GM19023 (cell line): ENCODE results near the gene STIMATE.

Experiments used
- ATAC-seq: cut with Tn5 transposase; IDR thresholded peaks from one replicate; pipeline ENCODE4 v1.9.1; 2021; ENCODE audit warnings: mild to moderate bottlenecking, moderate library complexity; ENCODE audit not compliant: unreplicated experiment

Gene STIMATE

DNA sequence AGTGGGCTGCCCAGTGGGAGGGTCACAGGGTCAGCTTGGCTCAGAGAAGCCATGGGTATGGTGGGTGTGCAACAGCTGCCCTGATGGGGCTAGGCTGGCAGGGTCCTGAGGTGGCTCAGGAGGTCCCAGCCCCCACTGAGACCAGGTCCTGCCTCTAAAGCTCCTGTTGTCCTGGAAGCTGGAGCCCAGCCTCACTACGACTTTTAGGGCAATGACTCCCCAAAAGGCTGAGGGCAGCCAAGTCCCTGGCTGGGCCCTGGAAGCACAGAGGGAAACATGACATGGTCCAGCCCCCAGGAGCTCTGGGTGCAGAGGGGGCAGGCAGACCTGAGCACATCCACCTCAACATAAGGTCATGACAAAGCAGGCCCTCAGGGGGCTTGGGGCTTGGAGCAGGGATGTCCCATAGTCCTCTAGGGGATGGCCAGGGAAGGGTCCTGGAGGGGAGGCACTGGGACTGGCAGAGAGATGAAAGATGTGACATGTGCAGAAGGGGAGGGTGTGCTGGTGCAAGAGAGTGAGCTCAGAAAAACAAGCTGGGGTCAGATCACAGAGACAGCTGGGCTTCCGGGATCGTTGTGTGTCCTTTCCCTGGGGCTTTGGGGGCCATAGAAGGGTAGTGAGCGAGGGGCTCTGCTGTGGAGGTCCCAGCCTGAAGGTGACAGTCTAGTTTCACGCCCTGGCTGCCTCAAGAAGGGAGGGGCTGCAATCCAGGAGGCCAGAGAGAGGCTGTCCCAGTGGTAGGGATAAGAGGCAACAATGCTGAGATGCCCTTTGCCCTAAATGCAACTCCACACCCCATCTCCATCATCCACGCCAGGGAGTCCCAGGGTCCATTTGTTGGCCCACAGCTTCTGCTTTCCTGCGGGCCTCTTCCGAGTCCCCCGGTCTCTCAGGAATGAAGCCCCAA, 103.4 kb downstream of the STIMATE start:
- no peak for ATAC-seq

DNA sequence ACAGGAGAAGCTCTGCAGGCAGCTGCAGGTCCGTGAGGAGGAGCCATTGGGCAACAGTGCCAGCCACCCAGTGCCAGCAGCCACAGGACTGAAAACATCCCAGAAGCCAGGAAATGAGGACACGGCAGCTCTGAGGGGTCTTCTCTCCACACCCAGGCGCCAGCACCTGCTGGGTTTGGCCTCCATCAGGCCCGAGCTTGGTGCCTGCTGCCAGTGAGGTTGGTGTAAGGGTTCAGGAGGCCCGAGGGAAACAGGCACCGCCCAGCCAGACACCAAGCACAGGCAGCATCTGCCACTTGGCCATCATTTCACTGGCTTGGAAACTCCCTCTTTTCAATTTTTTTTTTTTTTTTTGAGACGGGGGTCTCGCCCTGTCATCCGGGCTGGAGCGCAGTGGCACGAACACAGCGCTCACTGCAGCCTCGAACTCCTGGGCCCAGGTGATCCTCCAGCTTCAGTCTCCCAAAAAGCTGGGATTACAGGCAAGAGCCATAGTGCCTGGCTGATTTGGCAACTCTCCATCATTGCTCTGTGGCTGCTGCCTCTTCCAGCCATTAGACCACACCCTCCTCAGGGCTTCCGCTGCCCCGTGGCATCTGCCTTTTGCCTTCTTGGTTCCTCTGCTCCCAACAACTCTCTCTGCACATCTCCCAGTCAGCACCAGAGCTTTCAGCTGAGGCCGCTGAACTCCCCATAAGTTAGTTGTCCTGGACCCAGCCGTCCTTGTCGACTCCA, 104.2 kb downstream of the STIMATE start:
- ATAC-seq = no peak

DNA sequence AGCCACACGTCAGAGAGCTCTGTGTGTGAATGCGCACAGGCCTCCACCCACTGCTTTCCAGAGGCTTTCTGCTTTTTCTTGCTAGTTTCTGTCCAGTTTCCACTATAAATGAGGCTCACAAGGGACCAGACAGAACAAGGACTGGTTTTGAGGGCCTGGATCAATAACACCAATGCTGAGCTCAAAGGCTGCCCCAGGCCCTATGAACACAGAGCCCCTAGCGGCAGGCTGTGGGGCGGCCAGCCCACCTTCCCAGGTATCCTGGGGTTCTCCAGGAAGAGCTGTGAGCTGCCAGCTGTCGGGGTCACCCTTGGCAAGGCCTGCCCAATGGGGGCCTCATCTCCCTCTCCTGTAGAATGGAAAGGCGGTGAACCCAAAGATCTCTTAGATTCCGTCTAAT, 104.9 kb downstream of the STIMATE start:
- ATAC-seq = no peak

DNA sequence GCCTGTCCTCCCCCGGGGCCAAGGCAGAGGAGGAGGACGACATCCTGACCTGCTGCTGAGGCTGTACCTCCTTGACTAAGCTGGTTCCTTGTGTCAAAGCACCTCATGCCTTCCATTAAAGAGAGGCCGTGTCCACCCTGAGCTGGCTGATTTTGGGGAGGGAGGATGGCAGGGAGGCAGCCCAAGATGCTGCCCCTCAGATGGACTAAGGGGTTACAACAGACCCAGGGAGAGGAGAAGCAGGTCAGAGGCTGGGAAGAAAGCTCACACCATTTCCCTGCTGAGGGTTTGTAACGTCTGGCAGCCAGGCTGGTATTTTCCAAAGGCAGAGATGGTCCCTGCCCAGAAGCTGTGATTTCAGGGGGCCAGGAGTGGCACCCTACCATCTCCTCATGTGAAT, 105.4 kb downstream of the STIMATE start:
- ATAC-seq = no peak

DNA sequence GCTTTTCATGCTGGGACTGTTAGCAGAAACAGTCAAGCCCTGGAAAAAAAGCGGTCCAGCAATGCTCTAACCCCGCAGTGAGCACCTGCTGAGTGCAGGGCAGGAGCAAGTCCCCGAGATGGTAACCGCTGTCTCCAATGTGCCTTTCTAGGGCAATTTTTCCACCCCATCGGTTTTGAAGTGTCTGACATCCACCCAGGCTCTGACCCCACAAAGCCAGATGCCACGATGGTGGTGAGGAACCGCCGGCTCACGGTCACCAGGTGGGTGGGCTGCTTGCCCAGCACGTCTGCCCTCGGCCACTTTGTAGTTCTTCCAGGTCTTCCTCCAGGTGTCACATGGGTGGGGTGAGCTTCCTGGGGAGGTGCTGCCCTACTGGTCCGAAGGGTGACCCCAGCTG, 106.0 kb downstream of the STIMATE start:
- no peak for ATAC-seq

DNA sequence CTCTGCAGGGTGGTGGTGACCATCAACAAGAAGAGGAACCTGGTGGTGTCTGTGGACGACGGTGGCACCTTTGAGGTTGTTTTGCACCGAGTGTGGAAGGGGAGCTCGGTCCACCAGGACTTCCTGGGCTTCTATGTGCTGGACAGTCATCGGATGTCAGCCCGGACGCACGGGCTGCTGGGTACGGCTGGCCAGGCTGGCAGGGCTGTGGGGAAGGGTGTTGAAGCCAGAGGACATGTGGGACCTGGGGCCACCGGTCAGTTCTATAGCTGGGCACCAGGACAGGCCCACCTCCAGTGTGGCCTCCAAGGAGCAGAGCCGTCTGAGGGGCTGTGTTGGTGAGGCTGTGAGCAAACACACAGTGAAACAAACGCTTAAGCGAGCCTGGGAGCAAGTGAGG, 106.6 kb downstream of the STIMATE start:
- ATAC-seq = no peak

DNA sequence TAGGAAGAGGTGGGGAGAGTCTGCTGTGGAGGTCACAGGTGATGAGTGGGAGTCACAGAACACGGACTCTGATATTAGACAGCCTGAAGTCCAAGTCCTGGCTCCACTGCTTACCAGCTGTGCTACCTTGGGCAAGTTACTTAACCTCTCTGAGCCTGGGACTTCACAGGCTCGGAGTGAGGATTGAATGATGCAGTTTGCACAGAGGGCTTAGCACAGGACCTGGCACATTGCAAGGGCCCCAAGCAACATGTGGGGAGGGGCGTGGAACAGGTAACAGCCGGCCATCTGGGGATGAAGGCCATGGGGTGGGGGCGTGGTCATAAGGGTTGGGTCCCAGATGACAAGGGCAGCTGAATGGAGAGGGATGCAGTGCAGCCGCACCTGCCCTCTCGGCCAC, 107.0 kb downstream of the STIMATE start:
- ATAC-seq = no peak

DNA sequence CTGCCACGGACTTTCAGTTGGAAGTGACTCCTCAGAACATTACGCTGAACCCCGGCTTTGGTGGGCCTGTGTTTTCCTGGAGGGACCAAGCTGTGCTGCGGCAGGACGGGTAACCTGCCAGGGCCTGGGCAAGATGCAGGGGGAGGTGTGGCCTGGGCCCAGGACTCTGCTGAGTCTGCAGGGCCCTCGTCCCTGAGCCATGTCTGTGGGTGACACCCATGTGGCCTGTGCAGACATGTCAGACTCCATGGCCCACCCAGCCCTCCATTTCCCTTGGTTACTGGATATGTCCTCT, 107.7 kb downstream of the STIMATE start:
- ATAC-seq = no peak

DNA sequence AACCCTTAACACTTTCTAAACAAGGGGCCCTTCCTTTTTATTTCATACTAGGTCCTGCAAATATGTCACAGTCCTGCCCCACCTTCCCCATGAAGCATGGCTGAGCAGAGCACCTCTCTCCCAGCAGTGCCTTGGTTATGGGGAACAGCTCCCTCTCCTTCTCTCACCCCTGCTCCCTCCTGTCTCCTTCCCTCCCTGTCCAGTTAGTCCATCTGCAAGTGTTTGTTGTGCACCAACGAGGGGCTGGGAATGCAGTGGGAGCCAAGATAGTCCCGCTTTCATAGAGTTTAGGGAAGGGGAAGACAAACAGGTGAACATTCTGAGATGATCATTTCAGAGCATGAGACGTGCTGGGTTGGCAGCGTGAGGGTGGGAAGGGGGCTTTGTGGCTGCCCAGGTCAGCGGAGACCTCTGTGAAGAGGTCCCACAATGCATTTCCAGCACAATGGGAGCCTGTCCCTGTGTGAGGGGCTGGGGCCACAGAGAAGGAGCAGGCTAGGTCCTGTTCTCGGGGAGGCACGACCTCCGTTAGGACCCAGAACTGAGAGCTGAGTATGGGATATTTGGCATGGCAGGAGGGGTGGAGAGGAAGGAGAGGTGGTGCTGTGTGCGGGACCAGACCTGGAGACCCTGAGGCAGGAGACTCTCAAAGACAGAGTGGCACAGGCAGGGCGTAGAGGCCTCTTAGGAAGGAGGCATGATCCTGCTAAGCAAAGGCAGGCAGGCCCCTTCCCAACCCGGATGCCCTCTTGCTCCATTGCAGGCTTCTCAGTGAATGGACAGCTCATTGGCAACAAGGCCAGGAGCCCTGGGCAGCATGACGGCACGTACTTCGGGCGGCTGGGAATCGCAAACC, 108.2 kb downstream of the STIMATE start:
- no peak for ATAC-seq

DNA sequence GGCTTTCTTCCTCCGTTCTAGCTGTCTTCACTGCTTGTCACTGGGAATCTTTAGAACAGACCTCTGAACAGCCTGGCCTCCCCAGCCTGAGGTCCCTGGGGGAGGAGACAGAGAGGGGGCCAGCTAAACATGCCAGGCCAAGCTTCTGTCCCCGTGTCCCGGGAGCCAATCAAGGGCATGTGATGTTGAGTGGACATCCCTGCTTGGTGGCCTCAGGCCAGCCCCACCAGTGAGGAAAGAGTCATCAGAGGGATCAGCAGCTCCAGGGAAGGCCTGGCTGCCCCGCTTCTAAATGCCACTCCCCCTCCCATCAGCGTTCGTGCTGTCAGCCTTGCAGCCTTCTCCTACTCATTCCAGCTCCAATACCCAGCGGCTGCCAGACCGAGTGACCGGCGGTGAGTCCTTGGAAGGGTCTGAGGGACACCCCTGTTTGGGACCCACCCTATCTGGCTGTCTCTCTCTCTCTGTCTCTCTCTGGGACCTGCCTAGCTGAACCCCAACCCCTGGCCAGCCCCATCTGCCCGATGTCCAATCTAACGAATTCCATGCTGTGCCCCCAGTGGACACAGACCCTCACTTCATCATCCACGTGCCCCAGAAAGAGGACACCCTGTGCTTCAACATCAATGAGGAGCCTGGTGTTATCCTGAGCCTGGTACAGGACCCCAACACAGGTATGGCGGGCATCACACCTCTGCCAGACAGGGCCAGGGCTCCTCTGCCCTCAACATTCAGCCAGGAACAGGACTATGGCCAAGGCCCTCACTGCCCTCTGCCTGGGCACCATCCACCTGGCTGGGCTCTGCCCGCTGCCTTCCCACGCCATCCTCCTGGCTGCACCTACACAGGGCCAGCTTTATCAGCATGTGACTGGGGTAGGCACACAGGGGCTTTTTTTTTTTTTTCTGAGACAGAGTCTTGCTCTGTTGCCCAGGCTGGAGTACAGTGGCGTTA, 109.4 kb downstream of the STIMATE start:
- ATAC-seq = no peak

DNA sequence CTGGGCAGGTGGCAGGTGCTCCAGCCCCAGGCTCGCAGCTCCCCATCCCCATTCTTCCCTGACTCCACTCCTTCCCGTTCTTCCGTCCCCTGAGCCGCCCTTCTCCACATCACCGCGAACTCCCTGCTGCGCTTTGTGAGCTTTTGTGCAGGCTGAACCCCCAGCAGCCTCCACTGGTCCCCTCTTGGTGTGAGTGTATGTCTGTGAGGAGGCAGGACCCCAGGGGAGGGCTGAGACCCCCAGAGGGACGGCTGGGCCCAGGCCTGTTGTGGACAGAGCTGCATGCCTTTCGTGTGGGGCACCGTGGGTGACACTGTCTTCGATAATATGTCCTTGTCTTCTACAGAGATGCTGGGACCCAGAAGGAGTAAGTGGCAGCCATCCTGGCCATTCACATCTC, 110.1 kb downstream of the STIMATE start:
- ATAC-seq = no peak
